Measurements from ENCODE around the gene SORBS1.

SORBS1 gene

GRCh38 chr10:95538412-95538811 lies 22.8 kb downstream of the SORBS1 start:
- no peak for DNase-seq

GRCh38 chr10:95537542-95537927 lies 23.6 kb downstream of the SORBS1 start:
- DNase-seq = no peak

GRCh38 chr10:95536894-95537541 lies 24.2 kb downstream of the SORBS1 start:
- no peak for DNase-seq

- DNase-seq = no peak
Observed at GRCh38 chr10:95536017-95536416, 25.2 kb downstream of the SORBS1 start.

- no peak for DNase-seq
Observed at GRCh38 chr10:95535526-95535925, 25.6 kb downstream of the SORBS1 start.

- DNase-seq = no peak
Observed at GRCh38 chr10:95533590-95533989, 27.6 kb downstream of the SORBS1 start.

GRCh38 chr10:95532536-95532935 lies 28.6 kb downstream of the SORBS1 start:
- no peak for DNase-seq

- no peak for DNase-seq
Observed at GRCh38 chr10:95531994-95532399, 29.2 kb downstream of the SORBS1 start.

GRCh38 chr10:95531058-95531809 lies 29.9 kb downstream of the SORBS1 start:
- DNase-seq = no peak

GRCh38 chr10:95530561-95530960 lies 30.6 kb downstream of the SORBS1 start:
- no peak for DNase-seq

GRCh38 chr10:95530029-95530428 lies 31.1 kb downstream of the SORBS1 start:
- no peak for DNase-seq

GRCh38 chr10:95526044-95526443 lies 35.1 kb downstream of the SORBS1 start:
- no peak for DNase-seq

- no peak for DNase-seq
Observed at GRCh38 chr10:95525033-95525418, 36.1 kb downstream of the SORBS1 start.

GRCh38 chr10:95524358-95525032 lies 36.7 kb downstream of the SORBS1 start:
- DNase-seq = no peak

- DNase-seq = no peak
Observed at GRCh38 chr10:95522117-95522516, 39.1 kb downstream of the SORBS1 start.

GRCh38 chr10:95520617-95521016 lies 40.6 kb downstream of the SORBS1 start:
- no peak for DNase-seq

GRCh38 chr10:95518455-95519452 lies 42.4 kb downstream of the SORBS1 start:
- DNase-seq = no peak

GRCh38 chr10:95517536-95518454 lies 43.4 kb downstream of the SORBS1 start:
- DNase-seq = no peak

- DNase-seq = no peak
Observed at GRCh38 chr10:95516774-95517373, 44.3 kb downstream of the SORBS1 start.

GRCh38 chr10:95513941-95514392 lies 47.2 kb downstream of the SORBS1 start:
- DNase-seq = no peak

GRCh38 chr10:95513008-95513589 lies 48.1 kb downstream of the SORBS1 start:
- no peak for DNase-seq
